Measurements from ENCODE around the gene TMEM223.
"Not testable (repeated sequence)": the region's sequence is repeated elsewhere in the genome, so short reads cannot be mapped to it uniquely, and the experiment has no call there.

The TMEM223 gene

DNA sequence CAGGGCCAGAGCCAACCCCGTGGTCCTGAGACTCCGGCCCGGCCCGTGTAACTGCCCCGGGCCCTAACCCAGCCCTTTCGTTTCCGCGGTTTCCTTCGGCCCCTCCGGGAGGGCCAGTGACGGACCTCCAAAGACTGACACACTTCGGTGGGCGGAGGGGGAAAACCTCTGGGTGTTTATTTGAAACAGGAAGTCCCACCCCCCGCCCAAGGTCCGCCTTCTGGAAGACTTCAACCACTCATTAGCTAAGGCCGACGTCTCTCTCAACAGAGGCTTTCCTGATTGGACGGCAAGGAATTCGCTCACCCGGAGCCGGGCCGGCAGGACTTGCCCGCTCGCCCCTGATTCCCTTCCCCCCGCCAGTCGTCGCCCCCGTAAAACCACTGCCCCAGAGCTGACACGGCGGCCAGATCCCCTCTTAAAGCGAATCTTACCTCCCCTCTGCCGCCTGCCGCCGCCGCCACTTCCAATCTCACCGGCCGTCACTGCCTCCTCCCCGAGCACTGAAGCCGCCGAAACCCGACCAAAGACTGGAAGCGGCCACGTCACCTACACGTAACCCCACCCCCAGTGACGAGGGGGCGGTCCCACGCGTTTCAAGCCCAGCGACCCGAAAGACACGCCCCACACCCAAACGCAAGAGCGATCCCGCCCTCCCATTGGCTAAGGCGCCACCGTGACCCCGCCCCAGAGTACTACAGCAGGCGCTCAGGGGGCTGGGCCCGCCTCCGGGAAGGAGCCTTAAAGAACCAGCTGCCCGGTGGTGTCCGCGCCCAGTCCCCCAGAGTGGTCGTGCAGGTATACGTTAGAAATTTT is 39.9 kb upstream of the TMEM223 start, which contains the start of gene STX5:
Gene STX5, minus strand, starts transcription at position 532 of the 816 bp plus-strand sequence. CDS start 808 bp downstream, outside the sequence.
- peak; percentile 98 for DNase-seq (ENCODE audit: low spot score)
- in situ Hi-C loops (cut with MboI; ENCODE audit: low sequenced_read_pairs, unreplicated experiment), result no loop called here
- TF ChIP-seq, protein P1, sequence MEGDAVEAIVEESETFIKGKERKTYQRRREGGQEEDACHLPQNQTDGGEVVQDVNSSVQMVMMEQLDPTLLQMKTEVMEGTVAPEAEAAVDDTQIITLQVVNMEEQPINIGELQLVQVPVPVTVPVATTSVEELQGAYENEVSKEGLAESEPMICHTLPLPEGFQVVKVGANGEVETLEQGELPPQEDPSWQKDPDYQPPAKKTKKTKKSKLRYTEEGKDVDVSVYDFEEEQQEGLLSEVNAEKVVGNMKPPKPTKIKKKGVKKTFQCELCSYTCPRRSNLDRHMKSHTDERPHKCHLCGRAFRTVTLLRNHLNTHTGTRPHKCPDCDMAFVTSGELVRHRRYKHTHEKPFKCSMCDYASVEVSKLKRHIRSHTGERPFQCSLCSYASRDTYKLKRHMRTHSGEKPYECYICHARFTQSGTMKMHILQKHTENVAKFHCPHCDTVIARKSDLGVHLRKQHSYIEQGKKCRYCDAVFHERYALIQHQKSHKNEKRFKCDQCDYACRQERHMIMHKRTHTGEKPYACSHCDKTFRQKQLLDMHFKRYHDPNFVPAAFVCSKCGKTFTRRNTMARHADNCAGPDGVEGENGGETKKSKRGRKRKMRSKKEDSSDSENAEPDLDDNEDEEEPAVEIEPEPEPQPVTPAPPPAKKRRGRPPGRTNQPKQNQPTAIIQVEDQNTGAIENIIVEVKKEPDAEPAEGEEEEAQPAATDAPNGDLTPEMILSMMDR (IDR thresholded peaks at IDR 0.05; ENCODE audit: borderline replicate concordance, control extremely low read depth, extremely low read depth, insufficient read depth, missing control alignments), result no peak

- DNase-seq (ENCODE audit: low spot score), result peak; percentile 59
- TF ChIP-seq, protein P1 (IDR thresholded peaks at IDR 0.05; ENCODE audit: borderline replicate concordance, control extremely low read depth, extremely low read depth, insufficient read depth, missing control alignments), result no peak
- in situ Hi-C loops (cut with MboI; ENCODE audit: low sequenced_read_pairs, unreplicated experiment), result no loop called here
Observed at GRCh38 chr11:62830904-62831519, 39.2 kb upstream of the TMEM223 start.

GRCh38 chr11:62828130-62828529 is 36.3 kb upstream of the TMEM223 start:
- in situ Hi-C loops (cut with MboI; ENCODE audit: low sequenced_read_pairs, unreplicated experiment); DNase-seq (ENCODE audit: low spot score): not testable (repeated sequence)

DNA sequence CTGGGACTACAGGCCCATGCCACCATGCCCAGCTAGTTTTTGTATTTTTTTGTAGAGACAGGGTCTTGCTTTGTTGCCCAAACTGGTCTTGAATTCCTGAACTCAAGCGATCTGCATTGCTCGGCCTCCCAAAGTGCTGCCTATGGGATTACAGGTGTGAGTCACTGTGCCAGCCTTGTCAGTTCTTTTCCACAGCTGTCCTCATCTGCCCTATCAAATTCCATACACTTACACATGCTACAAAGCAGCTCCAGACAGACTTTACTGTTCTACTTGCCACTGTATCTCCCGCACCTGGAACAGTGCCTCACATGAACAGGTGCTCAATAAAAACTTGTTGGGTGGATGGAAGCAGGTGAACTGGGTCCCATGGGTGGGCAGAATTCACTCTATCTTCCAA is 31.9 kb upstream of the TMEM223 start:
- TF ChIP-seq, protein P1 (IDR thresholded peaks at IDR 0.05; ENCODE audit: borderline replicate concordance, control extremely low read depth, extremely low read depth, insufficient read depth, missing control alignments), result no peak
- in situ Hi-C loops (cut with MboI; ENCODE audit: low sequenced_read_pairs, unreplicated experiment), result no loop called here
- no peak for DNase-seq (ENCODE audit: low spot score)

GRCh38 chr11:62817129-62817528 is 25.3 kb upstream of the TMEM223 start:
- TF ChIP-seq, protein P1 (IDR thresholded peaks at IDR 0.05; ENCODE audit: borderline replicate concordance, control extremely low read depth, extremely low read depth, insufficient read depth, missing control alignments), result no peak
- DNase-seq (ENCODE audit: low spot score), result no peak
- in situ Hi-C loops (cut with MboI; ENCODE audit: low sequenced_read_pairs, unreplicated experiment), result no loop called here

- no peak for DNase-seq (ENCODE audit: low spot score)
- TF ChIP-seq, protein P1 (IDR thresholded peaks at IDR 0.05; ENCODE audit: borderline replicate concordance, control extremely low read depth, extremely low read depth, insufficient read depth, missing control alignments), result no peak
- in situ Hi-C loops (cut with MboI; ENCODE audit: low sequenced_read_pairs, unreplicated experiment), result no loop called here
Observed at GRCh38 chr11:62816557-62816956, 24.8 kb upstream of the TMEM223 start.

DNA sequence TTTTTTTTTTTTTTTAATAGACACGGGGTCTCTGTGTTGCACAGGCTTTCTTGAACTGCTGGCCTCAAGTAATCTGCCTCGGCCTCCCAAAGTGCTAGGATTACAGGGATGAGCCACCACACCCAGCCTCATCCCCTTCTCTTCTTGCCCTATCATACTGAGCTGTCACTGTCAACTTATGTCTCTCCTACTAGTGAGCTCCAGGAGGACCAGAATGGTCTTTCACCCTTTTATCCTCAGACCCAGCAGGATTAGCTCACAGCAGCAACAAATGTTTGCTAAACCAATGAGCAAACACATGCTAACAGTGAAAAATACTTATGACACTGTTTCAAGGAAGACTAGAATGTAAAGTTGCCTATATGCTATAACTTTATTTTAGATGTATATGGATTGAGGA is 19.9 kb upstream of the TMEM223 start:
- DNase-seq (ENCODE audit: low spot score), result no peak
- TF ChIP-seq, protein P1 (IDR thresholded peaks at IDR 0.05; ENCODE audit: borderline replicate concordance, control extremely low read depth, extremely low read depth, insufficient read depth, missing control alignments), result no peak
- in situ Hi-C loops (cut with MboI; ENCODE audit: low sequenced_read_pairs, unreplicated experiment), result no loop called here
